Measurements from ENCODE around the gene FNBP1L.

DNA sequence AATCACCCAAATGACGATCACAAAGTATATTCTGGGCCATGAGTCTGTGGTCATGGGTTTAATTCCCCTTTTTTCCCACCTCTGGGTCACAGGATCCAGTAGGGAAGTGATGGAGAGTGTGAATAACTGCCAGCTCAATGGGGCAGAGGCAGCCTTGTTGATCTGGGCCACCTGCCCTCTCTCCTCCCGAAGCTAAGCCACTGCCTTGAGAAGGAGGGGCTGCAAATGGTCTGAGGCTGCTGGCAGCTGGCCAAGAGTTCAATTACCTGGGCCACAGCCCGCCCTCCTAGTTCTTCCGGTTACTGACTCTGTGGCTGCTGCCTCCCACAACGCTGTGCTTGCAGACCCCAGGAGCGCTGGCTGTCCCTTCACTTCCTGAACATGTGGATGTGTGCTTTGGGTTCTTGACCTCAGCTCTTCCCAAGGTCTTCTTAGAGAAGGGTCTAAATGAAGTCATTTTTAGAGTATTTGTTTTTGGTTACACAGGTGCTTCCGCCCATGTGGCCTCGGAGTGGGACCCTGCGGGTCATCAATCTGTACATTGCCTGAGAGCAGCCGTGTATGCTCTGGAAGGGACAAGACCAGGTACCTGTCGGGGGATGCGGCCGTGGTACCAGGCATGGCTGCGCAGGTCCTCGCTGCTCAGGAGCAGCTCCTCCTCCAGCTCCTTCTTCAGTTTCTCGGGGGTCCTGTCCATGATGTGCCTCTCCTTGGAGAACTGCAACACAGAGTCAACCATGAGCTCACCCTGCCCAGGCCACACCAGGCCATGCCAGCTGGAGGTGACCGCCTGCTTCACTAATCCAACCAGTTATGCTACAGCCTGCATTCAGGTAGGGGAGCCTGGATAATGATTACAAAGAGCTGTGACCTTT lies 144.0 kb downstream of the FNBP1L start:
- TF ChIP-seq EP300 (IDR thresholded peaks at IDR 0.05), result no peak
- TF ChIP-seq, protein P1, sequence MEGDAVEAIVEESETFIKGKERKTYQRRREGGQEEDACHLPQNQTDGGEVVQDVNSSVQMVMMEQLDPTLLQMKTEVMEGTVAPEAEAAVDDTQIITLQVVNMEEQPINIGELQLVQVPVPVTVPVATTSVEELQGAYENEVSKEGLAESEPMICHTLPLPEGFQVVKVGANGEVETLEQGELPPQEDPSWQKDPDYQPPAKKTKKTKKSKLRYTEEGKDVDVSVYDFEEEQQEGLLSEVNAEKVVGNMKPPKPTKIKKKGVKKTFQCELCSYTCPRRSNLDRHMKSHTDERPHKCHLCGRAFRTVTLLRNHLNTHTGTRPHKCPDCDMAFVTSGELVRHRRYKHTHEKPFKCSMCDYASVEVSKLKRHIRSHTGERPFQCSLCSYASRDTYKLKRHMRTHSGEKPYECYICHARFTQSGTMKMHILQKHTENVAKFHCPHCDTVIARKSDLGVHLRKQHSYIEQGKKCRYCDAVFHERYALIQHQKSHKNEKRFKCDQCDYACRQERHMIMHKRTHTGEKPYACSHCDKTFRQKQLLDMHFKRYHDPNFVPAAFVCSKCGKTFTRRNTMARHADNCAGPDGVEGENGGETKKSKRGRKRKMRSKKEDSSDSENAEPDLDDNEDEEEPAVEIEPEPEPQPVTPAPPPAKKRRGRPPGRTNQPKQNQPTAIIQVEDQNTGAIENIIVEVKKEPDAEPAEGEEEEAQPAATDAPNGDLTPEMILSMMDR (IDR thresholded peaks at IDR 0.05), result no peak
- peak in 1 of 4 donors; percentile 21 for TF ChIP-seq POLR2AphosphoS5 (IDR thresholded peaks at IDR 0.05)
